ENCODE results near the gene PRAMEF11. TPM values are rescaled to one million over a fixed set of nuclear protein-coding genes. Genes with fewer than 3 reads are reported as not detected.

The PRAMEF11 gene
- total RNA-seq, 1 experiment from 2014 or later: not detected

DNA sequence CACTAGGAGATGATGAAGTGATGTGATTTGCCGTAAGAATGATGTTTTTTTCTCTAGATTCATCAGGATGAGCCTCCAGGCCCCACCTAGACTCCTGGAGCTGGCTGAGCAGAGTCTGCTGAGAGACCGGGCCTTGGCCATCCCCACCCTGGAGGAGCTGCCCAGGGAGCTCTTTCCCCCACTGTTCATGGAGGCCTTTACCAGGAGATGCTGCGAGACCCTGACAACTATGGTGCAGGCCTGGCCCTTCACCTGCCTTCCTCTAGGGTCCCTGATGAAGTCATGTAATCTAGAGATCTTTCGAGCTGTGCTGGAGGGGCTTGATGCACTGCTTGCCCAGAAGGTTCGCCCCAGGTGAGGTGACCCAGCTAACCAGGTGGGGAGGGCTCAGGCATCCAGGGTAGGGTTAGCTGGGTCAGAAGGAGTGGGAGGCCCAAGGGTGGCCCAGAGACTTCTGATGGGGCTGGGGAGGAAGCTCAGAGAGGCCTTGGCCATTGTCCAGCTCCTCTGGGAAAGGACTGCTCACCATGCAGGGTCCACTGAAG is 56.3 kb downstream of the PRAMEF11 start:
- no peak for DNase-seq (ENCODE audit: low read depth)

Other genes starting within 250 kb of the PRAMEF11 start
- 1.4 and 1.6 TPM in 2 replicates for gene DHRS3, start 213.2 kb downstream of the PRAMEF11 start, total RNA-seq (2014; rRNA removed)
- gene AADACL4, start 187.3 kb downstream of the PRAMEF11 start, total RNA-seq (2014; rRNA removed): not detected in 2 replicates
- not detected in 2 replicates for gene AADACL3, start 115.3 kb downstream of the PRAMEF11 start, total RNA-seq (2014; rRNA removed)
- not detected in 2 replicates for gene CFAP107, start 85.2 kb downstream of the PRAMEF11 start, total RNA-seq (2014; rRNA removed)
- gene PRAMEF12, start 57.7 kb downstream of the PRAMEF11 start, total RNA-seq (2014; rRNA removed): not detected in 2 replicates
- not detected in 2 replicates for gene PRAMEF1, start 40.0 kb downstream of the PRAMEF11 start, total RNA-seq (2014; rRNA removed)
- not detected in 2 replicates for gene HNRNPCL1, start 17.3 kb upstream of the PRAMEF11 start, total RNA-seq (2014; rRNA removed)
- gene PRAMEF2, start 25.7 kb upstream of the PRAMEF11 start, total RNA-seq (2014; rRNA removed): not detected in 2 replicates
- gene PRAMEF4, start 54.8 kb upstream of the PRAMEF11 start, total RNA-seq (2014; rRNA removed): not detected in 2 replicates
- gene PRAMEF10, start 66.9 kb upstream of the PRAMEF11 start, total RNA-seq (2014; rRNA removed): not detected in 2 replicates
- gene PRAMEF7, start 85.2 kb upstream of the PRAMEF11 start, total RNA-seq (2014; rRNA removed): not detected in 2 replicates
- gene PRAMEF6, start 116.2 kb upstream of the PRAMEF11 start, total RNA-seq (2014; rRNA removed): not detected in 2 replicates
- gene PRAMEF27, start 225.2 kb upstream of the PRAMEF11 start, total RNA-seq (2014; rRNA removed): not detected in 2 replicates
- gene HNRNPCL3, start 229.4 kb upstream of the PRAMEF11 start, total RNA-seq (2014; rRNA removed): not detected in 2 replicates
- not detected in 2 replicates for gene PRAMEF25, start 239.4 kb upstream of the PRAMEF11 start, total RNA-seq (2014; rRNA removed)